ENCODE results near the gene CEP164.

CEP164 gene

DNA sequence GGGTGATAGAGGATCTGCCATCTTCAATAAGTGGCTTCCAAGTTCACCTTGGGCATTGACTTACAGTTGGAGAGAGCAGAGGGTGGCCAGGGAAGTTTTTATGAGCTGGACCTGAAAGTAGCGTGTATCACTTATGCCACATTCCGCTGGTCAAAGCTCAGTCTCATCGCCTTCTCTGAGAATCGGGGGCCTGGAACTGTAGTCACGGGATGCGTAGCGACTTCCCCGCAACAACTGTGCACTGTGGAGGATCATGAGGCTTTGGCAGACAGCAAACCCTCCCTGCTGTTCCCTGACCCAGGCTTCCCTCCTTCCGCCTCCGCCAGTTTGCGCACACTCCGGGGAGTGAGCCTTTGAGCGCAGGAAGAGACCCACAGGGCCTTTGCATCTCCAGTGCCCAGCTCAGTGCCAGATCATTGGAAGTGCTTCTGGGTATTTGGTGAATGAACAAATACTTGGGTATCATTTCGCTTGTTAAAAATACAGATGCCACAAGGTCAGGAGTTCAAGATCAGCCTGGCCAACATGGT, 95.5 kb downstream of the CEP164 start:
- no peak for DNase-seq (ENCODE audit: low read depth)

GRCh38 chr11:117424781-117425180, 97.1 kb downstream of the CEP164 start:
- peak; percentile 32 for DNase-seq (ENCODE audit: low read depth)

GRCh38 chr11:117425679-117426296, 98.1 kb downstream of the CEP164 start:
- no peak for DNase-seq (ENCODE audit: low read depth)

DNA sequence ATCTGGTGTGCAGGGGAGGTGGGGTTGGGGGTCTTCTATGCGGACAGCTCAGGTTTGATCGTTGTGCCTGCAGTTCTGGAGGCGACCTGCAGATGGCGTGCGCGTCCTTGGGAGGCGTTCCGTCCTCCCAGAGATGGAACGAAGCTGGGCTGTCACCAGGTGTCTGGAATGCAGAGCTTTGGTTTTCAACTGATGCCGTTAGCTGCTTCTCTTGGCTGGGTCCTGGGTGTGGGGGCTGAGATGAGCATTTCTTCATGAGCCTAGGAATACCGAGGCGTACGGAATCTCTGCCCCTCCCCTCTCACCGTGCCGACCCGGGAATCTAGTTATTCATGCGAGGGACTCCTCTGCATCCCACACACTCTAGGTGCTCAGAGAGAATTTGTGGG, 98.6 kb downstream of the CEP164 start:
- DNase-seq (ENCODE audit: low read depth): no peak

- no peak for DNase-seq (ENCODE audit: low read depth)
Measured at GRCh38 chr11:117426941-117427340, 99.3 kb downstream of the CEP164 start.

DNA sequence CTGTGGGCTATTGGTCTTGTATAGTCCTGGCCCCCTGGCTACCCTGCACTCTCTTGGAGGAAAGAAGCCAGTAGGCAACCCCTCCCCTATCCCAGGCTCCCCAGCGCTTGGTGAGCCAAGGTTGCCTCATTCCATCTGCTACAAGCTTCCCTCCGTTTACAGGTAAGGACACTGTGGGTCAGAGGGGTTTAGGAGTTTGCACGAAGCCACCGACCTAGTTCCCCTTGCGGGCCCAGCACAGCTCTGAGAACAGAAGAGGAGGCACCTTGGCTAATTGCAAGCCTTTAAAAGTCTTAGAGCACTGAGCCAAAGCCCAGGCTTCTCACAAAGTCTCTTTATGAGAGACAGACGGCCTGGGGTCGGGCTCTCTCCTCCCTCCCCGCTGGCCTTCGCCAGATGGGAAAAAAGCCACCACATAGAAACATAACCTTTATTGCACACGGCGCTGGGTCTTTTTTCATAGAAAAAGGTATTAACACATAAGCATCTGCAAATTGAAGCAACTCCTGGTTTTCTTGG, 99.8 kb downstream of the CEP164 start:
- no peak for DNase-seq (ENCODE audit: low read depth)

GRCh38 chr11:117428186-117428855, 100.7 kb downstream of the CEP164 start:
- DNase-seq (ENCODE audit: low read depth): no peak

DNA sequence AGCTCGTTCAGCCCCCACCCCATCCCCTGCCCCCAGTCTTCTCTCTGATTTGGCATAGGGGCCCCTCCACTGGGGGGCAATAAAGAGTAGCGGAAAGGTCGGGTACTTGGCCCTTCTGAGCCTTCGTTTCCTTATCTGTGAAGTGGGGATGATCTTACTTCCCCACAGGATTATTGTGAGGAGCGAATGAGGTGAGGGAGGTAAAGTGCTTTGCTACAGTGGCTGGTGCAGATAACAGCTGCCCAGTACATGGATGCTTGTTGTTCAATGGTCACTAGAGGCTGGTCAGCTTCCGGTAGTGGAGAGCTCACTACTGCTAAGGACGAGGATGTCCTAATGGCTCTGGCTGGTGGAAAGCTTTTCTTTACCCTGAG, 101.2 kb downstream of the CEP164 start:
- DNase-seq (ENCODE audit: low read depth): no peak

DNA sequence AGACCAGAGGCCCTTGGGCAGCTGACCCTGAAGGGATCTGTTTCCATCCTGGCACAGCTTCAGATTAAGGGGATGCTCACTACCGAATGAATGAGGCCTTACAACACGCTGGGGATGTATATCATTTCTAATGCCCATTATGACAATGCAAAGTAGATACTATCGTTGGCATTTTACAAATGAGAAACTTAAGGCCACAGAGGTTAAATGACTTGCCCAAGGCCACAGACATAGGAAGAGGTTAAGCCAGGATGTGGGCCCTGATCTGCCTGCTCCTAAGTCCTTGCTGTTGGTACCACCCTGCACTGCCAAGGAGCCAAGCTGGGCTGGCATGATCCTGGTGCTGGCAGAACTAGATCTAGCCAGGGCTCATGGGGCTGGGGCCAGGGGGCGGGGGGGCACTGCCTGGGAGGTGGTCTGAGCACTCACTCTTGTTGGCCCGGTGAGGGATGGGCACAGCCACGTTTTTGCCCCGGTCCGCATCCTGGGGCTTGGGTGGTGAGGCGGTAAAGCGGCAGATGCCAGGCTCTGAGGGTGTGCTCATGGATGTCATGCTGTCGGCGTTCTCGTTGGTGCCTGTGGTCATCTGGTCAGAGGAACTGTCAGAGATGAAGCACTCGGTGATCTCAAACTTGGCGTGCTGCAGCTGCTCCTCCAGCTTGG, 102.8 kb downstream of the CEP164 start:
- DNase-seq (ENCODE audit: low read depth): no peak

DNA sequence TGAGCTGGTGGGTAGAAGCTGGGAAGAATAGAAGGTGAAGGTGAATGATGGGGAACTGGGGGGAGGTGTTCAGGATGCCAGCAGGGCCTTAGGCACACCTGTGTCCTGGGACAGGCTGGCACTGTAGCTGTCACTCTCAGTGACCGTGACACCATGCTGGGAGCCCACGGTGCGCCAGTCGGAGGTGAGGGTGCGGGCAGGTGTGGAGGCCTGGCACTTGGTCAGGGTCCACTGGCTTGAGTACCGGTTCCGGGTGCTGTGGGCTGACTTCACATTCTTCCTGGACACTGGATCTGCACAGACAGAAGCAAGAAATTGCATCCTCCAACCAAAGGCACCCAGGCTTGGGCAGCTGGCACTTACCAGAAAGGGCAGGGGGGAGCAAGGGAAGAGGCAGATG, 103.8 kb downstream of the CEP164 start:
- DNase-seq (ENCODE audit: low read depth): no peak

DNA sequence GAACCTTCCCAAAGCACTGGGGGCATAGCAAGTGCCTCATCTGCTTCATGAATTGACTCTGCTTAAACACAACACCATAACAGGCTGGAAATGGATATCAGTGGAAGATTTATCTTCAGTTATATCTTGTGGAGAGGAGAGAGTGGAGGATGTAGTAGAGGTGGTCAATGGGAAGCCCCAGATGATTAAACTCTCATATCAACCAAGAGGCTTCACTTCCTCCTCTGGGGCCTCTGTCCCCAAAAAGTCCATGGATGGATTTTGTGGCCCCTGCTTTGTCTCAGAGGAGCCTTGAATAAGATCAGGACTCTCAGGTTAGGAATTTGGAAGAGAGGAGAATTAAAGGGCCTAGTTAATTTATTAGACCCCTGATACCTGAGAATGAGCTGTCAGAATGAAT, 106.1 kb downstream of the CEP164 start:
- no peak for DNase-seq (ENCODE audit: low read depth)

DNA sequence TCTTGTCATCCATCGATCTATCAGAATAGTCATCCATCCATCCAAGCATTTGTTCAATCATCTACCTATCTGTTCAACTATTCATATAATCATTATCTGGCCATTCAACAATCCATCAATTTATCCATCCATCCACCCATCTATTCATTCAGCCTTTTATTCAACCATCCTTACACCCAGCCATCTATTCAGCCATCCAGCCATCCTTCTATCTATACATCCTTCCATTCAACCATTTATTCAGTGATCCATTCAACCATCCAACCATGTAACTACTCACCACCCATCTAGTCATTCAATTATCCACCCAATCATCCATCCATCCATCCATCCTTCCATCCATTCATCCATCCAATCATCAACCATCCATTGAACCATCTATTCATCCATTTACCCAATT, 106.8 kb downstream of the CEP164 start:
- DNase-seq (ENCODE audit: low read depth): no peak

DNA sequence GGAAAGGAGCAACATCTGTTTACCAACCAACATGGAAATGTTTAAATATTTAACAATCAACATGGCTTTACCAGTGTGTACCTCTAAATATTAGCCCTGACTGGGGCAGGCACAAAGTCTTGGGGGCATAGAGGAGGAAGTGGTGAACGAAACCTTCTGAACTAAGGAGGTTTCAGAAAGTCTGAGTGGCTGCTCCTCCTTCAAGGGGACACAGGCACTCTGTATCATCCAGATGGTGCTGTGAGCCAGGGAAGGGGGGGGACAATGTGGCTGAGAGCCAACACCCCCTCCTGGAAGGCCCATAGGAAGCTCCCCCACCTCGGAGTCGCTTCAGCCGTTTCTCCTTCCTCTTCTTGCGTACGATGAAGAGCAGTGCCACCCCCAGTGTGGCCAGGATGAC, 107.7 kb downstream of the CEP164 start:
- no peak for DNase-seq (ENCODE audit: low read depth)

- DNase-seq (ENCODE audit: low read depth): no peak
Measured at GRCh38 chr11:117437041-117437790, 109.6 kb downstream of the CEP164 start.

- DNase-seq (ENCODE audit: low read depth): no peak
Measured at GRCh38 chr11:117437791-117438130, 110.1 kb downstream of the CEP164 start.

- DNase-seq (ENCODE audit: low read depth): no peak
Measured at GRCh38 chr11:117438371-117439000, 110.8 kb downstream of the CEP164 start.

DNA sequence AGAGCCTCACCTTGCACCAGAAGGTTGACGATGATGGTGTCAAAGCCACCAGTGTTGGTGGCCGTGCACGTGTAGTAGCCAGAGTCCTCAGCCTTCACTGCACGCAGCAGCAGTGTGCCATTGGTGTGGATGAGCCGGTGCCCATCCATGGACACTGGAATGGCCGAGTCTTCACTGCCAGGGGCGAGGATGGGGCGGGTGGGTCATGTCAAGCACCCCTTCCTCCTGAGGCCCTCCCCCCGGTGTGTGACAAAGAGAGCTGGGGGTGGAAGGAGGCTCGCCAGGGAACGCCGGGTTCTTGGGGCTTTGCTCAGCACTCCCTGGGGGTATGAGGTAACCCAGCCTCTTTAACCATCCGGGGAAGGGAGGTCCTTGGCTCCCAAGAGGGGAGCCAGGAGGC, 111.6 kb downstream of the CEP164 start:
- no peak for DNase-seq (ENCODE audit: low read depth)

- no peak for DNase-seq (ENCODE audit: low read depth)
Measured at GRCh38 chr11:117440258-117440657, 112.6 kb downstream of the CEP164 start.

DNA sequence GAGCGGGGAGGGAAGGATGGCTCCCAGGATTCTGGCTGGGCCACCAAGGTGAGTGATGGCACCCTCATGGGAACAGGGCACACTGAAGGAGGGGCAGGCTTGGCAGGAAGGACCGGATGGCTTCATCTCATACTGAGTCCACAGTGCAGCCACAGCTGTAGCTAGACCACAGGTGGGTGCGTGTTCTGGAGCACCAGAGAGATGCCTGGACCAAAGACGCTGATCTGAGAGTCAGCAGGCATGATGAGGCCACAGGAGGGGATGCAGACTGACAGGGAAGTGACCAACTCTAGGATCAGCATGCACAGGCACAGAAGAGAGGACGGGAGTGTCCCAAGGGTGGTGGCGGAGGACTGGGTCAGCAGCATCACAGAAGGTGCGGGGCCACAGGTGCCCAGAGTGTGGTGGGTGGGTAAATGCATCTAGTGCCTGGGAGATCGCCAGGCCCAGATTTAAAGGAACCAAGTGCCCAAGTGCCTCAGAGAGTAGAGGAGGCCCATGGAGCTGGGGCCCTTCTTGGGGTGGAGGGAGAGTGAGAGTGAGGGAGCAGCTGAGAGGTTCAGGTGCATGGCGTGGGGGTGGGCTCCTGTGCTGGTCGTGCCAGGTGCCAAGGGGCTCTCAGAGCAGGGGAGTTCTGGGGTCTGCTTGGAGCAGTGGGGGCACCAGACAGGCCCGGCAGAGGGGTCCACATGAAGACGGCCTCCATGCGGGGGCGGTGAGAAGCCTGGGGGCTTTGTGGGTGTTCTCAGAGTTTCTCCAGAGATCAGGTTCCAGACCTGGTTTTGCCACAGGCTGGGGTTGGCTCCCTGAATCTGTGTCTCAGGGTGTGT, 113.7 kb downstream of the CEP164 start:
- DNase-seq (ENCODE audit: low read depth): no peak

- no peak for DNase-seq (ENCODE audit: low read depth)
Measured at GRCh38 chr11:117442049-117442868, 114.6 kb downstream of the CEP164 start.
